GM21526 (cell line): ENCODE data around the gene C11orf97.
"Not testable (repeated sequence)": the region's sequence is repeated elsewhere in the genome, so short reads cannot be mapped to it uniquely, and the experiment has no call there.

Source experiments
- ATAC-seq: cut with Tn5 transposase; IDR thresholded peaks from one replicate; pipeline ENCODE4 v1.9.1; 2021; ENCODE audit warnings: moderate library complexity; ENCODE audit not compliant: unreplicated experiment, low FRiP score

C11orf97 gene

GRCh38 chr11:94555752-94556329, 43.6 kb downstream of the C11orf97 start:
- ATAC-seq, result not testable (repeated sequence)

GRCh38 chr11:94557421-94557820, 45.2 kb downstream of the C11orf97 start:
- no peak for ATAC-seq

- no peak for ATAC-seq
Observed at GRCh38 chr11:94557992-94558391, 45.7 kb downstream of the C11orf97 start.

GRCh38 chr11:94558468-94558867, 46.2 kb downstream of the C11orf97 start:
- ATAC-seq, result no peak

- ATAC-seq, result no peak
Observed at GRCh38 chr11:94558932-94559331, 46.7 kb downstream of the C11orf97 start.

- ATAC-seq, result no peak
Observed at GRCh38 chr11:94559361-94559760, 47.1 kb downstream of the C11orf97 start.

GRCh38 chr11:94560834-94561233, 48.6 kb downstream of the C11orf97 start:
- ATAC-seq, result no peak

- ATAC-seq, result no peak
Observed at GRCh38 chr11:94563176-94563847, 51.1 kb downstream of the C11orf97 start.

GRCh38 chr11:94563848-94564467, 51.7 kb downstream of the C11orf97 start:
- ATAC-seq, result no peak

GRCh38 chr11:94567181-94567670, 55.0 kb downstream of the C11orf97 start, which contains the start of gene PIWIL4:
Gene PIWIL4 (plus strand): TSS chr11:94567368. CDS start chr11:94567519, 151 bp downstream.
- ATAC-seq, result no peak

GRCh38 chr11:94568200-94568599, 55.9 kb downstream of the C11orf97 start:
- no peak for ATAC-seq

GRCh38 chr11:94568717-94569116, 56.5 kb downstream of the C11orf97 start:
- ATAC-seq, result no peak

GRCh38 chr11:94572975-94573374, 60.7 kb downstream of the C11orf97 start:
- ATAC-seq, result not testable (repeated sequence)

- ATAC-seq, result no peak
Observed at GRCh38 chr11:94574193-94574961, 62.1 kb downstream of the C11orf97 start.

- ATAC-seq, result no peak
Observed at GRCh38 chr11:94576306-94576705, 64.0 kb downstream of the C11orf97 start.

- ATAC-seq, result no peak
Observed at GRCh38 chr11:94577841-94578240, 65.6 kb downstream of the C11orf97 start.
